SIG-M5 (cell line): Measurements from ENCODE around the gene TCTA.

Experiments used
- DNase-seq: peaks from one replicate; lab custom pipeline; 2025; lab: John Stamatoyannopoulos, UW

TCTA gene

DNA sequence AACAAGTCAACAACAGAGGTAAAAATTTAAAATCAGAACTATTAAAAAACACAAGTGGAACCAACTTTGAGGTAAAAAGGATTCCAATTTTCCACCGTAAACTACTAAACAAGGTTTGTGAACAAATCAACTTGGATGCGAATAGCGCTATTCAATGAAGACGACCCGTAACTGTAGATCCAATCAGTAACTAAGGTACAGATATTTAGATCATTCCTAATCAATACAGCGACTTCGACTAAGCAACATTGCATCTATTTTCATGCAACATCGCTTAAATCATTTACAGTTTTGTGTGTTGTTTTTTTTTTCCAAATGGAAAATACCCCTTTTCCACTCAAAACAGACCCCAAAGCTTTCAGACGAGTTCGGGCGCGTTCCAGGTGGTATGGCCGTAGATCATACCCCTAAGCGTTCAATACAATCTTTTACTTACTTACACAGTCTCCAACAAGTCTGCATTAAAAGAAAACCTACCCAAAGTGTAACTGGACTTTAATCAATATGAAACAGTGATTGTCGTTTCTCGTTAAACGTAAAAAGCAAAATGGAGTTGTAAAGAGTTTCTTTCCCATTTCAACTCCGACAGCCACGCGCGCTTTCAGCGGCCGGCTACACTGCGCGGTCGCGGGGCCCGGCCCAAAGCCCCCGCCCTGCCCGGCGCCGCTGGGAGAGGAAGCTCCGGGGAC lies 1.2 kb upstream of the TCTA start:
- DNase-seq = no peak

- DNase-seq = no peak
These were observed 672 bp upstream of the TCTA start for GRCh38 chr3:49411535-49411967.

- DNase-seq = no peak
These were observed 562 bp downstream of the TCTA start for GRCh38 chr3:49412632-49413337.

GRCh38 chr3:49413338-49413734 lies 1.1 kb downstream of the TCTA start:
- no peak for DNase-seq

DNA sequence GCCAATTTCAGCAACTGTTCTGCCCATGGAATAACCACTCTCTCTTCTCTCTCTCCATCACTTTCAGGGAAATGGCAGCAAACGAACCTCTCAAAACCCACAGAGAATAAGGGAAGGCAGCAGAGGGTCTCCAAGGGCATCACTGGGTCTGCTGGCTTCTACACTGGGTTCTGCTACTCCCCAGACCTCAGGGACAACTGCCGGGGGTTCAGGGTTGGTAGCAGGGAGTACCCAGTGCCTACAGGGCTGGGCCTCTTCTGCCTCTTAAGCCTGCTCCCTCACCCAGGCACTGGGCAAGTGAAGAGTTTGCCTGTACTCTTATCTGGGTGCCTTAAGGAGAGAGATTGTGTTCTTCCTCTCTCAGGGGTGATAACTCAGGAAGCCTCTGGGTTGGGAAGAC lies 2.5 kb downstream of the TCTA start:
- no peak for DNase-seq

GRCh38 chr3:49415931-49416601 lies 3.8 kb downstream of the TCTA start:
- no peak for DNase-seq

GRCh38 chr3:49416867-49417266 lies 4.6 kb downstream of the TCTA start:
- DNase-seq = no peak

DNA sequence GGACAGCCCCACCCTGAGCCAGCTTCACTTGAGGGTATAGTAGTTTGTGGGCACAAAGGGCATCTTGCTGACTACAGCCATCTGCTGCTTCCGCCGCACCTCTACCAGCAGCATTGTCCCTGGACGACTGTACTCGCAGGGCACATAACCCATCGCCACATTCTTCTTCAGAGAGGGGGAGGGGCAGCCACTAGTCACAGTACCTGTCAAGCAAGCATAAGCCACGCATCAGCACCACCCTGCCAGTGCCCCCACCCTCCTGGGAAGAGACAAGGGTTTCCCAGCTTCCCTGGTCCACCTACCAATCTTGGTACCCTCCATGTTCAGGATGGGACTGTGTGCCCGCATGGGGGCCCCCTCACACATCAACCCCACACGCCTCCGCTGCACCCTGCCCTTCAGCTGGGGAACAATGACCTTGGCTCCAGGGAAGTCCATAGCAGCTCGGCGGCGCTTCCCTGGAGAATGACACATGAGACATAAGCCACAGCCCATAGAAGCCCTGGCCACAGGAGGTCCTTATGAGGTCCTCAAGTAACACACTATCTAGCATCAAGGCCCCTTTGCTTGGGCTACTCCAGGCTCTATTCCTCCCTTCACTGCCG lies 5.4 kb downstream of the TCTA start:
- no peak for DNase-seq

DNA sequence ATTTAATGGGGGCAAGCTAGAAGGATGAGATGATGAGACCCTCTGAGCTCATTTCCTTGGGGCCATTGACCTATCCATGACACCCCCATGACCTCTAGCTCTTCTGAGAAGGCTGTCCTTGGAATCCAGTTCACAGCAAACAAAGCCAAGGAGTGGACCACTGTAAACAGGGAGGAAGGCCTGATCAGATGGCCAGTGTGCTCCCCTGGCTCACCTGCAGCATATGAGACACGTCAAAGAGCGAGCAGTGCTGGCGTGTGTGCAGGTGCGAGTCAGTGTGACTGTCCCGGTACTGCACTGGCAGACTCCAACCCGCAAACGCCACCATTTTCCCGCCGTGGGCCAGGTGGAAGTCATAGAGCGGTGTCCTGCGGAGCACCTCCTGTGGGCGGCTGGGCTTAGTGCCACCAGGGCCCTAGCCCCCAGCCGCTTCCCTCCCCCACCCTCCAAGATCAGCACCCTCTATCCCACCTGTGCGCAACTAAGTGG lies 9.7 kb downstream of the TCTA start:
- no peak for DNase-seq

GRCh38 chr3:49422379-49423248 lies 10.4 kb downstream of the TCTA start, which contains the start of gene AMT:
Gene AMT (minus strand): TSS chr3:49422473. CDS start chr3:49422450, 23 bp downstream.
- DNase-seq = no peak

DNA sequence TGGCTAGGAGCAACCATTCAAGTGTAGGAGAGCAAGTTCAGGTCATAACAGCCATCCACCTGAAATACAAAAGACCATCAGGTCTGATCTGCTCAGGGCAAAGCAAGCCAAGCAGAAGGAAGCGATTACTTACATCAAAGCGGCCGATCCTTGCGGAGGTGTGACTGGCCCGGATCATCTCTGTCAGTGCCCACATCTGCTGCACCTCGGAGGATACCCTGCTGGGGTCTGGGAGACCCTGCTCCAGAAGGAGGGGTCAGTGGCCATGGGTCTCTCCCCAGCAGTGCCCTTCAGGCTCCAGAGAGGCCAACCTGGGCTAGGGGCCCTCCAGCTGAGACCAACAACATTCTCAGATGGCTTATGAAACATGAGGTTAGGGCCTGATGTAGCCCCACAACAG lies 12.6 kb downstream of the TCTA start:
- DNase-seq = no peak

DNA sequence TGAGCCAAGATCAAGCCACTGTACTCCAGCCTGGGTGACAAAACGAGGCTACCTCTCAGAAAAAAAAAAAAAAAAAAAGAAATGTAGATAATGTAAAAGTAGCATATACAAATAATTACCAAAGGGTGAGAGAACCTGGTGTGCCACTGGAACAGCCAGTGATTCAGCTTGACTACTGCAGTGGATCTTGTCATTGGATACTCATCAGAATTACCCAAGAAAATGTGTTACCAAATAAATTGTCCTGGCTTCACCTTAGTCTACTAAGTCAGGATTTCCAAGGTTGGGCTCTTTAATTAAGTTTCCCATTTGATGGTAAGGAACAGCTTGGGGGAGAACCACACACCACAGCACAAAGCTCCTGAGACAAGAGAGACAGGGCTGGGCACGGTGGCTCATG lies 15.4 kb downstream of the TCTA start:
- no peak for DNase-seq

- DNase-seq = no peak
These were observed 16.5 kb downstream of the TCTA start for GRCh38 chr3:49428752-49429080.

GRCh38 chr3:49434731-49435130 lies 22.5 kb downstream of the TCTA start:
- no peak for DNase-seq

GRCh38 chr3:49445391-49445790 lies 33.2 kb downstream of the TCTA start:
- DNase-seq = no peak

DNA sequence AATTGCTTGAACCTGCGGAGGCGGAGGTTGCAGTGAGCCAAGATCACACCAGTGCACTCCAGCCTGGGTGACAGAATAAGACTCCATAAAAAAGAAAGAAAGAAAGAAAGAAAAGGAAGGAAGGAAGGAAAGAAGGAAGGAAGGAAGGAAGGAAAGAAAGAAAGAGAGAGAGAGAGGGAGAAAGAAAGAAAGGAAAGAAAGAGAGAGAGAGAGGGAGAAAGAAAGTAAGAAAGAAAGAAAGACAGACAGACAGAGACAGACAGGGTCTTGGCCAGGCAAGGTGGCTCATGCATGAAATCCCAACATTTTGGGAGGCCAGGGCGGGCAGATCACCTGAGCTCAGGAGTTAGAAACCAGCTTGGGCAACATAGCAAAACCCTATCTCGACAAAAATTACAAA lies 41.4 kb downstream of the TCTA start:
- no peak for DNase-seq

GRCh38 chr3:49454458-49454857 lies 42.2 kb downstream of the TCTA start:
- no peak for DNase-seq

DNA sequence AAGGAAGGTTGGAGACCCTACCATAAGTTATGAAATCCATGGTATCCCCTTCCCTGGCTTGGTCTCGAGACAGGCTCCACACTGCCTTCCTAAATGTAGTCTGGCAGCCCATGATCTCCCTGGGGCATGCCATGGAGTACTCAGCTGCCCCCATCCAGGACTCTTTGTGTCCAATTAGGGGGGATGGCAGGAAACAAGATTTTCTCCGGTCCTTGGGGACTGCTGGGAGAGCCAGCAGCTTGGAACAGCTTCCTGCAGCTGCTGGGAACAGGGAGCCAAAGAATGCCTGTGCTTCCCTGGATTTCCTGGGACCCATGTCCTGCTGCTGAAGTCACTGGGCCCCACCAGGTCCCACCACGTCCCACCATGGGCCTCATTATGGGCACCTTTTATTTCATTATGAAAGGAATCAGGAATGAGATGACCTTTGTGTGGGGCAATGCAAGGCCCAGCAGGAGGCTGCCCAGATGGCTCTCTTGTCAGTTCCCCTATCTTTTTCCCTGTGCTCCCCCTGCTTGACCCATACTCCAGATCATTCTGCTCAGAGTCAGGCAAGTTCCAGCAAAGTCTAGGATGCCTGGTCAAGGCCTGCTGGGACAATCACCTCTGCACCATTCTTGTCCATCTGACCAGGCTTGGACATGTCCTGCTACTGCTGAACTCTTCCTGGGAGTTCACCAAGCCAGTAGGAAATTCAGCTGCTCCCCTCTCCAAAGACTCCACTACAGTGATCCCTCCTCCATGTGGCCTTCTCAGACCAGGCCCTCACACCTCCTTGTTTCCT lies 42.9 kb downstream of the TCTA start:
- DNase-seq = no peak

DNA sequence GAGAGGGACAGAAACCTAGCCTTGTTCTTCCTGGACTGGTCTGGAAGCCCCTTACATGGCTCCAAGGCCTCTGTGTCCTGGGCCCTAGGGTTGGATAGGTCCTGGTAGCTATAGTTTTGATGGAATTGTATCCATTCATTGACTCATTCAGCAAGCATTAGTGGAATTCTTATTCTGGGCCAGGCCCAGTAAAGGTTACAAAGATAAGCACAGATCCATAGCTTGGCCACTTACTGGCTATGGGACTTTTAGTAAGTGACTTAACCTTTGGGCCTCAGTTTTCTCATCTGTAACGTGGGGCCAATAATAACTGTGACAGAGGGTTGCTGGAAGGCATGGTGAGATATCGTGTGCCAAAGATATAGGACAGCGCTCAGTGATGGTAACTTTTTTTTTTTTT lies 44.2 kb downstream of the TCTA start:
- no peak for DNase-seq

DNA sequence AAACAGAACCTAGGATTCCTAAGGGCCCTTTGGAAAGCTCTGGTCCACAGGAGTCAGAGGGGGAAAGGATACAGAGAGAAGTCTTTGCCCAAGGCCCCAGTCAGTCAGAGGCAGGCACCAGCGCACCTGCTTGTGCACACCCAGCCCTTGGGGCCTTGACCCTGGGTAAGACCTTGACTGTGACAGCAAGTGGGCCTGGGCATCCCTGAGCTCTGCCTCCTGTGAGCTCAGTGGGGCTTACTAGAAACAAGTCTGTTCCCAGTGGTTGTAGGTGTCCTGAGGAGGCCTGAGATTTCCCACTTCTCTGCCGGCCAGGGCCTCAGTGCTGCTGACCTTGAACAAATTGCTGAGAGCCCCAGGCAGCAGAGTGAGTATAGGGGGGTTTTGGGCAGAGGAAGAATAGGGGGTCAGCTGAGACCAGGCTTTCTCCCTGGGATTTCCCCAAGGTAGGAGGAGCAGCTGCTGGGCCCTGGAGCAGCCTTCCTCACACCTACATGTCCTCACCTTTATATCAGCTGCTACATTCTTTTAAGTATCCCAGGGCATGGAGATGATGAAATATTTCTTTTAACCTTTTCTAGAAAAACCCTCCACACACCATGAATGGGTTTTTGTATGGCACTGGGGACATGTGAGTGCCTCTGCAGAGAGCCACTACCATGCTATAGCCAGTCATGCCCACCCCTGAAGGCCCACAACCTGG lies 48.1 kb downstream of the TCTA start:
- DNase-seq = no peak
